ENCODE measurements around the gene LRRC28.

DNA sequence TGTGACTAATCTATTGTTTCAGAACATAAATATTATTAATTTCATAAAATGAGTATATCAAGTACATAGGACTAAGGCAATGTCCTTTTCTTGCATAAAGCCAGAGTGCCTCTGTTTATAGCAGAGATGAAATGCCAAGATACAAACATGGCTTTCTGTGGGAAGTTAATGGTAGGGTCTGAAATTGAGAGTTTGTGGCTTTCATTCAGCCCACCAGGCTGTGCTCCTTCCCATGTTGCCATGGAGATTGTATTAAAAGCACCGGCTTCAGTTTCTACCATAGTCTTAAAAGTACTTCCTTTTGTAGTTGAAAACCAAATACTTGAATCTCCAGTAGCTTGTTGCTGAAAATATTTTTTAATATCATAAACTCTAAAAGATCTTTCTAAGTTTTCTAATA lies 114.0 kb downstream of the LRRC28 start:
- TF ChIP-seq, protein P1, sequence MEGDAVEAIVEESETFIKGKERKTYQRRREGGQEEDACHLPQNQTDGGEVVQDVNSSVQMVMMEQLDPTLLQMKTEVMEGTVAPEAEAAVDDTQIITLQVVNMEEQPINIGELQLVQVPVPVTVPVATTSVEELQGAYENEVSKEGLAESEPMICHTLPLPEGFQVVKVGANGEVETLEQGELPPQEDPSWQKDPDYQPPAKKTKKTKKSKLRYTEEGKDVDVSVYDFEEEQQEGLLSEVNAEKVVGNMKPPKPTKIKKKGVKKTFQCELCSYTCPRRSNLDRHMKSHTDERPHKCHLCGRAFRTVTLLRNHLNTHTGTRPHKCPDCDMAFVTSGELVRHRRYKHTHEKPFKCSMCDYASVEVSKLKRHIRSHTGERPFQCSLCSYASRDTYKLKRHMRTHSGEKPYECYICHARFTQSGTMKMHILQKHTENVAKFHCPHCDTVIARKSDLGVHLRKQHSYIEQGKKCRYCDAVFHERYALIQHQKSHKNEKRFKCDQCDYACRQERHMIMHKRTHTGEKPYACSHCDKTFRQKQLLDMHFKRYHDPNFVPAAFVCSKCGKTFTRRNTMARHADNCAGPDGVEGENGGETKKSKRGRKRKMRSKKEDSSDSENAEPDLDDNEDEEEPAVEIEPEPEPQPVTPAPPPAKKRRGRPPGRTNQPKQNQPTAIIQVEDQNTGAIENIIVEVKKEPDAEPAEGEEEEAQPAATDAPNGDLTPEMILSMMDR (IDR thresholded peaks at IDR 0.05): no peak
- TF ChIP-seq POLR2A (IDR thresholded peaks at IDR 0.05): no peak
